Left lung (tissue), 10 donors: ENCODE data around the gene IQCN. TPM values are rescaled to one million over a fixed set of nuclear protein-coding genes. Genes with fewer than 3 reads are reported as not detected.
A peak's percentile ranks its signal among the peaks of the same experiment; 100 is the strongest.

ENCODE experiments used
- ATAC-seq: fragments of 200-7000 bp; cut with Tn5 transposase; one replicate; pipeline ENCODE4 v1.9.1; 2020; ENCODE audit warnings: moderate library complexity
- DNase-seq, 4 donors: peaks; one replicate each; pipeline ENCODE4 v3.0.0-alpha.2; 2013 to 2020
- H3K27ac ChIP-seq, 2 donors: fragments of 200-600 bp; sonication (generic) in 1 of 2; one replicate each; pipeline versions ENCODE4 v1.5.0 to v1.8.0; 2020 to 2021
- H3K27me3 ChIP-seq, 2 donors: fragments of 200-600 bp; sonication (generic) in 1 of 2; one replicate each; pipeline versions ENCODE4 v1.5.0 to v1.8.0; 2020 to 2021
- H3K36me3 ChIP-seq, 2 donors: fragments of 200-600 bp; sonication (generic) in 1 of 2; one replicate each; pipeline versions ENCODE4 v1.5.0 to v1.8.0; 2020 to 2021
- H3K4me1 ChIP-seq, 2 donors: fragments of 200-600 bp; one replicate each; pipeline ENCODE4 v1.8.0; 2021
- H3K4me3 ChIP-seq, 2 donors: fragments of 200-600 bp; sonication (generic) in 1 of 2; one replicate each; pipeline versions ENCODE4 v1.5.0 to v1.8.0; 2020 to 2021; ENCODE audit warnings: mild to moderate bottlenecking in 1 of 2
- H3K9me3 ChIP-seq, 2 donors: fragments of 200-600 bp; sonication (generic) in 1 of 2; one replicate each; pipeline versions ENCODE4 v1.5.0 to v1.8.0; 2020 to 2021
- CTCF ChIP-seq, 2 donors: fragments of 200-600 bp; sonication (generic) in 1 of 2; IDR thresholded peaks; one replicate each; pipeline versions ENCODE4 v1.5.0 to v1.8.0; 2021; ENCODE audit warnings: antibody characterized with exemption in 2 of 2
- intact Hi-C, 2 donors: fragments of 100-400 bp; cut with DNase I; formaldehyde crosslinking; loops; one replicate each; pipeline versions ENCODE4 v1.11.2 to v1.14.2; 2022
- polyA plus RNA-seq, 6 donors: library from polyadenylated mRNA; unstranded; fragments of 120-200 nt; gene quantifications; one replicate each; pipeline ENCODE4 v1.2.1, GENCODE V29; 2013; ENCODE audit not compliant: insufficient read length in 6 of 6
- total RNA-seq, 2 donors: library from RNA; stranded (reverse); fragmentation: NEBNext Ultra II Directional; extraction: Animal tissue kit (Norgen Biotek cat#: 25700); gene quantifications; one replicate each; pipeline ENCODE4 v1.2.1, GENCODE V29; 2021
- donor health status: DM: no; HTN: yes; CAD: no.
- donor health status: DM: no; HTN: no; CAD: no.

The IQCN gene
- total and polyA plus RNA-seq, 8 donors, result 3.0 to 12.7 (median 6.8) TPM

- Histone ChIP-seq H3K27ac (peak overlapping the region; percentile 99 to 100), H3K9me3 (no peaks in the 10 kb centered on the region), H3K4me1 (peaks cover 28 to 36% of the 10 kb centered on the region in 2 donors), H3K4me3 (peak overlapping the region; percentile 35 to 42), H3K36me3 (peaks cover 0 to 15% of the 10 kb centered on the region in 2 donors), H3K27me3 (no peaks in the 10 kb centered on the region)
- peak; percentile 4 for ATAC-seq
- no peak for TF ChIP-seq CTCF (IDR thresholded peaks at IDR 0.05)
- DNase-seq, result peak in 3 of 4 donors; percentile 81 to 96 (median 88)
- intact Hi-C loops, result no loop called here
These were observed 8.0 kb upstream of the IQCN start for GRCh38 chr19:18282021-18282787.

GRCh38 chr19:18281082-18282020, 7.1 kb upstream of the IQCN start, which contains the start of gene JUND:
Gene JUND, minus strand, starts transcription at chr19:18281622. Its CDS starts 138 bp downstream, at chr19:18281484.
- peaks cover 0 to 19% of the 10 kb centered on the region in 2 donors for H3K36me3 ChIP-seq
- intact Hi-C loops, result no loop called here
- ATAC-seq (peak; percentile 73), DNase-seq (peak; percentile 98 to 99 (median 98))
- peak within 1 kb of the TSS; percentile 89 to 94 for H3K4me3 ChIP-seq
- peak within 1 kb of the TSS; percentile 100 for H3K27ac ChIP-seq
- TF ChIP-seq CTCF (IDR thresholded peaks at IDR 0.05), result no peak
- no peaks in the 10 kb centered on the region for H3K27me3 ChIP-seq
- H3K4me1 ChIP-seq, result peaks cover 29 to 44% of the 10 kb centered on the region in 2 donors
- H3K9me3 ChIP-seq, result no peaks in the 10 kb centered on the region

GRCh38 chr19:18280247-18281081, 6.2 kb upstream of the IQCN start:
- H3K4me1 ChIP-seq, result peaks cover 33 to 53% of the 10 kb centered on the region in 2 donors

More at GRCh38 chr19:18280247-18281081, 6.2 kb upstream of the IQCN start:
- ATAC-seq (peak; percentile 49), DNase-seq (peak in 3 of 4 donors; percentile 85 to 95 (median 87))
- intact Hi-C loops, result no loop called here
- no peak for TF ChIP-seq CTCF (IDR thresholded peaks at IDR 0.05)
- peaks cover 0 to 22% of the 10 kb centered on the region in 2 donors for H3K36me3 ChIP-seq
- peak overlapping the region; percentile 100 for H3K27ac ChIP-seq
- peak overlapping the region; percentile 89 to 94 for H3K4me3 ChIP-seq
- H3K27me3 ChIP-seq, result no peaks in the 10 kb centered on the region
- no peaks in the 10 kb centered on the region for H3K9me3 ChIP-seq
